ENCODE results near the gene NID2. TPM values are rescaled to one million over a fixed set of nuclear protein-coding genes. Genes with fewer than 3 reads are reported as not detected.

NID2 gene
- total and polyA plus RNA-seq, 2 of the 4 experiments (the other 2 are of a cell fraction), result 101 to 303 TPM

DNA sequence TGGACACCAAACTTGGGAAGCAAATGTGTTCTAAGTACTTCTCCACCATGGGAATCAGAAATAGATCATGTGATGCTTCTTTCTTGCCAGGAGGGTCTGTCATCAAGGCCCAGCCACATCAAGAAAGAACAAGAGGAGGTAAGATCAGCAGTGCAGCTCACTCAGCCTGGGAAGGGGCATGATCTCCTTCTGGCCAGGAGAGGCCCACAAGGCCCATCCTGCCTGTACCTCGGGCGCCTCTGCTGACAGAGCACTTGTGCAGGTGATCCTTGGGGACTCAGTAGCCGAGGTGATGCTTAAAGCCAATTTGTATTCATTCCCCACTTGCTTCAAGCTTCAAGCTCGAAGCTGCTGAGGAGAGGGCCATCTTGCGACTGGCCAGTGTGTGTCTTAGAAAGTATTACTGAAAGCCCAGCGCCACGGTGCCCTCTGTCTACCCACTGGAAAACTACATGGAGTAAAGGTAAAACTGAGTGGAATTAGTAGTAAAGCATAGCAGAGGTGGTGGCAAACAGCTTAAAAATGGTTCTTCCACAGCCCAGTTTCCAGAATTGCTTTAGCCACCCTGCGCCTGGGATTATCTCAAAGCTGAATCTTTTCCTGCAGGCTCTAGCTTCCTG is 53.3 kb downstream of the NID2 start (continued):
- no peak for TF ChIP-seq NFE2L2 (IDR thresholded peaks at IDR 0.05; ENCODE audit: low read depth, low read length)

DNA sequence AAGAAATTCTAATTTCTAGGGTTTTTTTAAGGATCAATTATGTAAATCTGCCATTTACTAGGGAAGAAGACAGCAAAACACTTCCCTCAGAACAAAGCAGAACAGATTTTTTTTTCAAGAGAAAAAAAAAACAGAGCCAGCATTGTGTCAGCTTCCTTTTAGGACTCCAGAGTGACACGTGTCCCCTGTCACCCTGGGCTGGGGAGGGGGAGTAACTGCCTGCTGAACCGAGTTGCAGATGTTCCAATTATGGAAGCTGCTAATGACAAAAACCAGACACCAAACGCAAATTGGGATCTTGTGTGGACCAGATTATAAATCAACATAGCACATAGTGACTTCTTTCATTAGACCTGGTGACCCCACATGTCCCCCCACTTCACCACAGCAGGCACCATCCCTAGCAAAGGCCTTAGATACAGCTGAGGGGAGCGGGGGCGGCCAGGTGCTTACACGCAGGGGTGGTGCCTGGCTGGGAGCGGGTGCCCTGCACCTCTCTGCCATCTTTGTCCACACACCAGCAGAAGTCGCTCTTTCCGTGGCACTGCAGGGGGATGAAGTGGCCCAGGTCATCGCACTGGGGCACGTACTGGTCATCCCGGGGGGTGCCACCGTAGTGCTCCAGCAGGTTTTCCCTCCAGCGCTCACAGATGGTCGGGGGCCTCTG is 54.1 kb downstream of the NID2 start:
- Histone ChIP-seq H3K14ac (replicated peaks; ENCODE audit: low read depth, low read length) (no peak overlapping the region), H2BK15ac (ENCODE audit: low read depth, low read length) (no peak overlapping the region), H4K91ac (ENCODE audit: insufficient read depth, low read depth, low read length) (no peak overlapping the region; the same call in 1 of the 2 replicates), H2BK120ac (ENCODE audit: low read depth, low read length) (no peak overlapping the region), H3K36me3 (ENCODE audit: control insufficient read depth, insufficient read depth, low read length) (peaks cover 82% of the 10 kb centered on the region), H3K9me1 (ENCODE audit: insufficient read depth, low read length) (peaks cover 21% of the 10 kb centered on the region), H2BK5ac (ENCODE audit: low read depth, low read length, poor library complexity, severe bottlenecking) (no peak overlapping the region), H3K4ac (ENCODE audit: low read depth, low read length) (no peak overlapping the region), H4K5ac (ENCODE audit: low read depth, low read length) (no peak overlapping the region), H2AK5ac (ENCODE audit: low read depth, low read length) (no peak overlapping the region), H3K23ac (ENCODE audit: low read depth, low read length) (no peak overlapping the region), H4K20me1 (ENCODE audit: insufficient read depth, low read length) (no peaks in the 10 kb centered on the region), H3K4me3 (ENCODE audit: insufficient read depth, low read depth, low read length) (no peak overlapping the region), H3K56ac (ENCODE audit: extremely low read depth, insufficient read depth, low read length) (no peak overlapping the region), H3K4me2 (ENCODE audit: low read depth, low read length) (no peak overlapping the region), H3K9me3 (ENCODE audit: control insufficient read depth, insufficient read depth, low read length) (no peaks in the 10 kb centered on the region), H3K27ac (ENCODE audit: insufficient read depth, low read length) (no peak overlapping the region), H4K8ac (ENCODE audit: low read depth in 2 of 2, low read length in 2 of 2) (no peak overlapping the region), H3K18ac (ENCODE audit: low read depth, low read length) (no peak overlapping the region), H2BK20ac (ENCODE audit: low read depth, low read length) (no peak overlapping the region), H3K79me1 (ENCODE audit: low read depth in 1 of 2, low read length in 2 of 2) (peaks cover 36 to 69% of the 10 kb centered on the region in 2 experiments; a peak in 3 of 4 replicates), H2AK9ac (replicated peaks; ENCODE audit: low read depth, low read length, poor library complexity) (no peak overlapping the region), H3K9ac (ENCODE audit: low read depth, low read length) (no peak overlapping the region), H3K4me1 (ENCODE audit: control insufficient read depth, insufficient read depth, low read length) (peaks cover 4% of the 10 kb centered on the region; the same call in 1 of the 2 replicates), H3K27me3 (ENCODE audit: control insufficient read depth, insufficient read depth, low read length) (no peaks in the 10 kb centered on the region), H2AFZ (replicated peaks; ENCODE audit: low read length, poor library complexity) (no peak overlapping the region)
- no CpG with 5 or more reads among the region's 15 CpGs for WGBS, 2 experiments (ENCODE audit: extremely low coverage in 2 of 2, insufficient read length in 1 of 2)
- dilution Hi-C loops (cut with HindIII; ENCODE audit: low sequenced_read_pairs, unreplicated experiment) (no loop called here), intact Hi-C loops (cut with micrococcal nuclease) (no loop called here), in situ Hi-C loops (cut with MboI; ENCODE audit: low sequenced_read_pairs) (loop anchor here (25.0 kb wide), 1 partner anchor 698 kb away; the partner anchor contains the start of gene PSMC6)
- CTCF ChIA-PET, result interaction anchor here (0.6 kb wide), 3 partner anchors 48 to 134 kb away, joined by 3 read pairs; no protein-coding TSS in a partner anchor
- POLR2A ChIA-PET (ENCODE audit: unreplicated experiment), result no interaction called here
- no peak for DNase-seq
- no TSS peak for BruUV-seq (replicated peaks)
- ATAC-seq (ENCODE audit: low read depth), result no peak
- TF ChIP-seq MAFK (IDR thresholded peaks at IDR 0.05; ENCODE audit: low read depth, low read length), result no peak
- TF ChIP-seq MXI1 (IDR thresholded peaks at IDR 0.05; ENCODE audit: borderline replicate concordance, low read depth, low read length), result no peak
- TF ChIP-seq RCOR1 (IDR thresholded peaks at IDR 0.05; ENCODE audit: insufficient replicate concordance, low read length), result no peak
